ENCODE data around the gene CNTNAP2.

GRCh38 chr7:148261996-148262688, 2145.5 kb downstream of the CNTNAP2 start:
- TF ChIP-seq CTCF (conservative IDR thresholded peaks at IDR 0.05 in 1 of 2, IDR thresholded peaks at IDR 0.05 in 1 of 2; ENCODE audit: low read depth in 1 of 2, low read length in 2 of 2) = no peak
- TF ChIP-seq EZH2 (IDR thresholded peaks at IDR 0.05; ENCODE audit: low read length, missing control alignments) = no peak

Measured in fibroblast of lung (primary cell).